Measurements from ENCODE around the gene PPM1K. TPM values are rescaled to one million over a fixed set of nuclear protein-coding genes. Genes with fewer than 3 reads are reported as not detected.
A peak's percentile ranks its signal among the peaks of the same experiment; 100 is the strongest.

The PPM1K gene
- total RNA-seq, 2 experiments from 2014 or later: 65.7 to 87.7 TPM

DNA sequence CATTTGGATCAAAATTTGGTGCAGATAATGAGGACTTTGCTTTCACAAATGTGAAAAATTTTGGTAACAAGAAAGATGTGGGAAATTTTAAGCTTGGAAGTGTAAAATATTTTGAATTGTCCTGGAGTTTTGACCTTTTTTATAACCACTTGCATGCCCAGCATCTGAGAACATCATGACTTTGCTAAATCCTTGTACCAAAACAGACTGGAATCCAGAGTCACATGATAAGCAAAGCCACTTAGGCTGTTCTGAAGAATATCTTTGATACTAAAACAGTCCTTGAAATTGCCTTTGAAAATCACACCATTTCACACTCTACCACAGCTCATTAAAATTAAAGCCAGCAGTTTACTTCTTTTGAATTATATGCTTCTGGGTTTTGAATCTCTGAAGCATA lies 2.5 kb upstream of the PPM1K start:
- Histone ChIP-seq H3K36me3 (ENCODE audit: insufficient read depth, low read length) (peaks cover 5% of the 10 kb centered on the region; the same call in 1 of the 2 replicates), H2AFZ (ENCODE audit: low read length) (peak overlapping the region; percentile 20; the same call in 1 of the 2 replicates), H3K9me2 (ENCODE audit: insufficient read depth, low read length) (no peaks in the 10 kb centered on the region), H3K4me1 (ENCODE audit: insufficient read depth, low read length, poor library complexity, severe bottlenecking) (peaks cover 23% of the 10 kb centered on the region), H3K4me3 (ENCODE audit: low read depth, low read length, poor library complexity, severe bottlenecking) (no peak overlapping the region), H3K27ac (ENCODE audit: low read depth, low read length, poor library complexity, severe bottlenecking) (no peak overlapping the region), H3K9me3 (ENCODE audit: low read length) (no peaks in the 10 kb centered on the region), H3K79me2 (ENCODE audit: insufficient read depth, low read depth, low read length) (peaks cover 16% of the 10 kb centered on the region), H4K20me1 (ENCODE audit: insufficient read depth, low read length) (no peaks in the 10 kb centered on the region), H3K4me2 (ENCODE audit: low read length) (peak overlapping the region; percentile 84)
- no TSS peak for BruUV-seq (replicated peaks)
- POLR2A ChIA-PET: interaction anchor here (0.6 to 5.3 kb wide), 6 partner anchors 12 to 102 kb away, joined by 3 to 53 read pairs (median 7); no protein-coding TSS in a partner anchor
- TF ChIP-seq, protein P1, sequence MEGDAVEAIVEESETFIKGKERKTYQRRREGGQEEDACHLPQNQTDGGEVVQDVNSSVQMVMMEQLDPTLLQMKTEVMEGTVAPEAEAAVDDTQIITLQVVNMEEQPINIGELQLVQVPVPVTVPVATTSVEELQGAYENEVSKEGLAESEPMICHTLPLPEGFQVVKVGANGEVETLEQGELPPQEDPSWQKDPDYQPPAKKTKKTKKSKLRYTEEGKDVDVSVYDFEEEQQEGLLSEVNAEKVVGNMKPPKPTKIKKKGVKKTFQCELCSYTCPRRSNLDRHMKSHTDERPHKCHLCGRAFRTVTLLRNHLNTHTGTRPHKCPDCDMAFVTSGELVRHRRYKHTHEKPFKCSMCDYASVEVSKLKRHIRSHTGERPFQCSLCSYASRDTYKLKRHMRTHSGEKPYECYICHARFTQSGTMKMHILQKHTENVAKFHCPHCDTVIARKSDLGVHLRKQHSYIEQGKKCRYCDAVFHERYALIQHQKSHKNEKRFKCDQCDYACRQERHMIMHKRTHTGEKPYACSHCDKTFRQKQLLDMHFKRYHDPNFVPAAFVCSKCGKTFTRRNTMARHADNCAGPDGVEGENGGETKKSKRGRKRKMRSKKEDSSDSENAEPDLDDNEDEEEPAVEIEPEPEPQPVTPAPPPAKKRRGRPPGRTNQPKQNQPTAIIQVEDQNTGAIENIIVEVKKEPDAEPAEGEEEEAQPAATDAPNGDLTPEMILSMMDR (conservative IDR thresholded peaks at IDR 0.05; ENCODE audit: low read length): no peak
- no peak for TF ChIP-seq EZH2phosphoT487 (IDR thresholded peaks at IDR 0.05; ENCODE audit: borderline replicate concordance, low read depth, low read length)
- no peak for DNase-seq (ENCODE audit: low spot score)
- CTCF ChIA-PET (ENCODE audit: unreplicated experiment): interaction anchor here (1.5 kb wide), 2 partner anchors 10 to 34 kb away, joined by 3 to 4 read pairs; no protein-coding TSS in a partner anchor
- intact Hi-C loops (cut with micrococcal nuclease; ENCODE audit: unreplicated experiment): loop anchor here (10.0 kb wide), 2 partner anchors 1008 to 1282 kb away; no protein-coding TSS in a partner anchor

DNA sequence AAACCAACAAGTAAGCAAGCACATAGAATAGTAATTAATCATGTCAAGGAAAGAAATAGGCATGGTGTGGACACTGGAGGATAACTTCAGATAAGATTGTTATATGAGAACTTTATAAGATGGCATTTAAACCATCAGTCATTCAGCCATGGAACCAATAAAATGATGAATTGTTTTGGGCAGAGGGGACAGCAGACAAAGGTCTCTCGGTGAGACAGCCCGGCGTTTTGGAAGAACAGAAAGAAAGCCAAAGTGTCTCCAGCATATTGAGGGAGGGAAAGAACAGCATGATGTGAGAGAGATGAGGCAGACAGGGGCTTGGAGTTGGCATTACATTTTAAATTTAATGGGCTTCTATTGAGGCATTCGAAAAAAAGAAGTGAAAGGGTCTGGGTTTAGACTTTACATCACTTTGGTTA lies 883 bp upstream of the PPM1K start:
- no peaks in the 10 kb centered on the region for H3K9me3 ChIP-seq (ENCODE audit: low read length)
- H3K4me3 ChIP-seq (ENCODE audit: low read depth, low read length, poor library complexity, severe bottlenecking): peak overlapping the region; percentile 79
- peak overlapping the region; percentile 82 for H2AFZ ChIP-seq (ENCODE audit: low read length)
- DNase-seq (ENCODE audit: low spot score): no peak
- H3K36me3 ChIP-seq (ENCODE audit: insufficient read depth, low read length): peaks cover 11% of the 10 kb centered on the region; the same call in 1 of the 2 replicates
- TSS peak; percentile 59 for BruUV-seq (replicated peaks)
- H3K27ac ChIP-seq (ENCODE audit: low read depth, low read length, poor library complexity, severe bottlenecking): peak overlapping the region; percentile 63
- TF ChIP-seq EZH2phosphoT487 (IDR thresholded peaks at IDR 0.05; ENCODE audit: borderline replicate concordance, low read depth, low read length): no peak
- TF ChIP-seq, protein P1 (conservative IDR thresholded peaks at IDR 0.05; ENCODE audit: low read length): no peak
- H3K4me2 ChIP-seq (ENCODE audit: low read length): peak overlapping the region; percentile 84
- CTCF ChIA-PET (ENCODE audit: unreplicated experiment): interaction anchor here (1.9 kb wide), 1 partner anchor 35 kb away, joined by 5 read pairs; no protein-coding TSS in a partner anchor
- intact Hi-C loops (cut with micrococcal nuclease; ENCODE audit: unreplicated experiment): loop anchor here (10.0 kb wide), 2 partner anchors 1010 to 1280 kb away; no protein-coding TSS in a partner anchor
- peaks cover 30% of the 10 kb centered on the region for H3K4me1 ChIP-seq (ENCODE audit: insufficient read depth, low read length, poor library complexity, severe bottlenecking)
- POLR2A ChIA-PET: interaction anchor here (0.7 to 5.3 kb wide), 12 partner anchors 8 to 84 kb away, joined by 3 to 53 read pairs (median 4); no protein-coding TSS in a partner anchor
- no peaks in the 10 kb centered on the region for H3K9me2 ChIP-seq (ENCODE audit: insufficient read depth, low read length)
- no peaks in the 10 kb centered on the region for H4K20me1 ChIP-seq (ENCODE audit: insufficient read depth, low read length)
- H3K79me2 ChIP-seq (ENCODE audit: insufficient read depth, low read depth, low read length): peaks cover 33% of the 10 kb centered on the region
